A549 (cell line): ENCODE data around the gene TMEM144.

Source experiments
- BHLHE40 ChIP-seq: IDR thresholded peaks from 2 replicates; pipeline ENCODE4 v1.6.1; 2012; ENCODE audit warnings: low read depth, low read length, inconsistent platforms
- CEBPB ChIP-seq, 2 experiments: fragments of >200 bp in 1 of 2; sonication (Bioruptor Twin) in 1 of 2; formaldehyde crosslinking in 1 of 2; IDR thresholded peaks; 2 replicates each; pipeline ENCODE4 v1.6.1; 2012 to 2016
- GATA3 ChIP-seq: IDR thresholded peaks from 2 replicates; pipeline ENCODE4 v1.6.1; 2012; ENCODE audit warnings: borderline replicate concordance
- POLR2A ChIP-seq: IDR thresholded peaks from 2 replicates; pipeline ENCODE4 v1.6.1; 2012; ENCODE audit warnings: mild to moderate bottlenecking, low read length
- TF ChIP-seq, protein P1 (sequence below): fragments of >200 bp; sonication (Bioruptor Twin); formaldehyde crosslinking; IDR thresholded peaks from 3 replicates; pipeline ENCODE4 v1.5.1; 2016

GRCh38 chr4:158234671-158235070, 24.4 kb downstream of the TMEM144 start:
- TF ChIP-seq BHLHE40: no peak
- TF ChIP-seq POLR2A: no peak
- TF ChIP-seq, protein P1, sequence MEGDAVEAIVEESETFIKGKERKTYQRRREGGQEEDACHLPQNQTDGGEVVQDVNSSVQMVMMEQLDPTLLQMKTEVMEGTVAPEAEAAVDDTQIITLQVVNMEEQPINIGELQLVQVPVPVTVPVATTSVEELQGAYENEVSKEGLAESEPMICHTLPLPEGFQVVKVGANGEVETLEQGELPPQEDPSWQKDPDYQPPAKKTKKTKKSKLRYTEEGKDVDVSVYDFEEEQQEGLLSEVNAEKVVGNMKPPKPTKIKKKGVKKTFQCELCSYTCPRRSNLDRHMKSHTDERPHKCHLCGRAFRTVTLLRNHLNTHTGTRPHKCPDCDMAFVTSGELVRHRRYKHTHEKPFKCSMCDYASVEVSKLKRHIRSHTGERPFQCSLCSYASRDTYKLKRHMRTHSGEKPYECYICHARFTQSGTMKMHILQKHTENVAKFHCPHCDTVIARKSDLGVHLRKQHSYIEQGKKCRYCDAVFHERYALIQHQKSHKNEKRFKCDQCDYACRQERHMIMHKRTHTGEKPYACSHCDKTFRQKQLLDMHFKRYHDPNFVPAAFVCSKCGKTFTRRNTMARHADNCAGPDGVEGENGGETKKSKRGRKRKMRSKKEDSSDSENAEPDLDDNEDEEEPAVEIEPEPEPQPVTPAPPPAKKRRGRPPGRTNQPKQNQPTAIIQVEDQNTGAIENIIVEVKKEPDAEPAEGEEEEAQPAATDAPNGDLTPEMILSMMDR: no peak
- TF ChIP-seq GATA3: no peak
- TF ChIP-seq CEBPB (IDR thresholded peaks at IDR 0.05): no peak
